Measurements from ENCODE around the gene PNPLA7. TPM values are rescaled to one million over a fixed set of nuclear protein-coding genes. Genes with fewer than 3 reads are reported as not detected.

PNPLA7 gene
- total RNA-seq, 4 donors from 2014 or later, result 0.26 to 25.7 (median 3.4) TPM

GRCh38 chr9:137449081-137449844 is 100.9 kb downstream of the PNPLA7 start:
- H3K4me3 ChIP-seq, result no peak overlapping the region
- no peak overlapping the region for H3K27ac ChIP-seq
- intact Hi-C loops (cut with DNase I; ENCODE audit: low total_unique reads), result no loop called here
- H3K4me1 ChIP-seq, result no peaks in the 10 kb centered on the region
- no peaks in the 10 kb centered on the region for H3K9me3 ChIP-seq
- H3K36me3 ChIP-seq, result no peaks in the 10 kb centered on the region
- DNase-seq, result no peak
- no peaks in the 10 kb centered on the region for H3K27me3 ChIP-seq
- no peak for TF ChIP-seq CTCF (IDR thresholded peaks at IDR 0.05)
- TF ChIP-seq POLR2A (IDR thresholded peaks at IDR 0.05), result no peak

GRCh38 chr9:137448602-137448962 is 101.6 kb downstream of the PNPLA7 start:
- Histone ChIP-seq H3K9me3 (no peaks in the 10 kb centered on the region), H3K27me3 (no peaks in the 10 kb centered on the region), H3K4me1 (no peaks in the 10 kb centered on the region), H3K27ac (no peak overlapping the region), H3K4me3 (no peak overlapping the region), H3K36me3 (no peaks in the 10 kb centered on the region)
- intact Hi-C loops (cut with DNase I; ENCODE audit: low total_unique reads), result no loop called here
- TF ChIP-seq CTCF (IDR thresholded peaks at IDR 0.05), result no peak
- TF ChIP-seq POLR2A (IDR thresholded peaks at IDR 0.05), result no peak
- no peak for DNase-seq

GRCh38 chr9:137447722-137448601 is 102.2 kb downstream of the PNPLA7 start:
- no peaks in the 10 kb centered on the region for H3K36me3 ChIP-seq
- peaks cover 0 to 1% of the 10 kb centered on the region in 2 donors for H3K27me3 ChIP-seq
- H3K4me3 ChIP-seq, result no peak overlapping the region
- H3K4me1 ChIP-seq, result no peaks in the 10 kb centered on the region
- intact Hi-C loops (cut with DNase I; ENCODE audit: low total_unique reads), result no loop called here
- no peak for TF ChIP-seq POLR2A (IDR thresholded peaks at IDR 0.05)
- no peak for TF ChIP-seq CTCF (IDR thresholded peaks at IDR 0.05)
- no peak overlapping the region for H3K27ac ChIP-seq
- DNase-seq, result peak in 1 of 2 donors; percentile 18
- no peaks in the 10 kb centered on the region for H3K9me3 ChIP-seq

DNA sequence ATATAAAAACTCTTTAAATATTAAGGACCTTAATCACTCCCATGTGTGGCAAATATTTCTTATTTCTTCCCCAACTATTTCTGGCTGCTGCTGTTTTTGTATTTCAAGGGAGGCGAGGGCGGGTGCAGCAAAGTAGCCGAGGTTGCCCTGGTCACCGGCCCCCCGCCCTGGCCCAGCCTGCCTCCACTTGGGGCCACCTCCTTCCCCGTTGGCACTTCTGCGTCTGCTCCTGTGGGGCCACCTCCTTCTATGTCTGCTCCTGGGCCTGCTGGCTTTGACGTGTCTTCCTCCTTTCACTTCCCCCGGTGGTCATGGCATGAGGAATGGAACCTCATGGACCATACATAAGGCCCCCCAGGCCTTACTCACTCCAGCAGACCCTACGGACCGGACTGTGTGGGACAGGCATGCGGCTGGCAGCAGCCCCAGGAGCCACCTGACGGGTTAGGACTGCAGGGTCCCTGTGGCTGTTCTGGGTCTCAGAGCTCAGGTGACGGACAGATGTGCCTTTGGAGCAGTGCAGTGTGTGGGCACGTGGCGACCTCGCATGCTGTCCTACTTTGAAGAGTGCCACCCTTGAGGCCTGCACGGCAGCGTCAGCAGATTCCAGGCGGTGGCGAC is 103.2 kb downstream of the PNPLA7 start:
- intact Hi-C loops (cut with DNase I; ENCODE audit: low total_unique reads), result no loop called here
- Histone ChIP-seq H3K27ac (no peak overlapping the region), H3K27me3 (peaks cover 0 to 5% of the 10 kb centered on the region in 2 donors), H3K4me1 (no peaks in the 10 kb centered on the region), H3K4me3 (no peak overlapping the region), H3K9me3 (no peaks in the 10 kb centered on the region), H3K36me3 (no peaks in the 10 kb centered on the region)
- TF ChIP-seq CTCF (IDR thresholded peaks at IDR 0.05), result no peak
- no peak for TF ChIP-seq POLR2A (IDR thresholded peaks at IDR 0.05)
- no peak for DNase-seq
